GM21447 (cell line): ENCODE results near the gene C17orf50.

Experiments
- ATAC-seq: cut with Tn5 transposase; IDR thresholded peaks from one replicate; pipeline ENCODE4 v1.9.1; 2021; ENCODE audit not compliant: unreplicated experiment

Gene C17orf50

DNA sequence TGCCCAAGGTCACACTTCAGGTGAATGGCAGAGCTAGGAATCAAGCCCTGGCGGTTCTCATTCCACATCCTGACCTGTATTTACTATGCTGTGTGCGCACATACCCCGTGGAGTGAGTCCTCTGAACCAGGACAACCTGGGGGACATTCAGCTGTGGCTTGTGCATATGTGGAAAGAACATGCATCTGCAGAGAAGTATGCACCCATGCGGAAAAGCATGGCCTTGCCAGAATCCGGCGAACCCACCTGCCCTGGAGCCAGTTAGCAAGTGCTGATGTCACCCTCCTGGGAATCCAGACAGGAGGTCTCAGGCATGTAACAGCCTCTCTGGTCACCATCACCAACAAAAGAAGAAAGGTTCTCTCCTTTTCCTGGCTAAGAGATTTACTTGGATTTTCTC, 27.3 kb upstream of the C17orf50 start:
- ATAC-seq = no peak

DNA sequence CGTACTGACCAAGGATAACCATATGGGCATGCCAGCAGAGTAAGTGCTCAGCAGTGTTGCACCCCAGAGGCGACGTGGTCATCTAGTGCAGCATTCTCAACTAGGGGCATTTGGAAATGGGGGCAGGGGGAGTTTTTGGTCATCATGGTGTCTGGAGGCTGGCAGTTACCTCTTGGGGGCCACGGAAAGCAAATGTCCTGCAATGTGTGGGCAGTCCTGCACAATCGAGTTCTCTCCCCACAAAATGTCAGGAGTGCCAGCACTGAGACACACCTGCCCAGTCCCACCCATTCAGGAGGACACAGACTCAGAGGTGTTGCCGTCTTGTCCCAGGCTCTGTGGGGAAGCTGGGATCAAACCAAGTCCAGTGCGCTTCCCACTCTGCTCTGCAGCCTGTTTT, 26.3 kb upstream of the C17orf50 start:
- ATAC-seq = no peak

DNA sequence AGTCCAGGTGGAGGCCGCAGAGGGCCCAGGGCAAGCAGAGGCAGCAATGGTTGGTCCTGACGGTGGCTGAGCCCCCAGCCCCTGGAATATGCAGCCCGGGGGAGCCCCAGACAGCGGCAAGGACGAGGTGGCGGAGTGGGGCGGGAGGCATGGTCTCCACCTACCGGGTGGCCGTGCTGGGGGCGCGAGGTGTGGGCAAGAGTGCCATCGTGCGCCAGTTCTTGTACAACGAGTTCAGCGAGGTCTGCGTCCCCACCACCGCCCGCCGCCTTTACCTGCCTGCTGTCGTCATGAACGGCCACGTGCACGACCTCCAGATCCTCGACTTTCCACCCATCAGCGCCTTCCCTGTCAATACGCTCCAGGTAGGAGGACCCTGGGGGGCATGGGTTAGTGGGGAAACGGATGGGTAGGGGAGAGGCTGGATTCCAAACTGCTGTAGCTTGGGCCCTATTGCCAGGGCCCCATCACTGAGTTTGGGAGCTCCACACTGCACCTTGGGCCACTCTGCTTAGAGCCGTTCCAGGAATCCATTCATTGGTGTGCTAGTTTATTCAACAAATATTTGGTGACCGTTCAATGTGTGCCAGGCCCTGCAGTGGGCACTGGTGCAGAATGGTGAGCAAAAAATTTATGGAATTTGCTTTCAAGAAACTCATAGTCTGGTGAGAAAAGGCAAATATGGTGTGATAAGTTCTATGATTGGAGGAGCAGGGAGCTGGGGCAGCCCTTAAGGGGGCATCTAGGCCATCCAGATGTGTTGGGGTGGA, 25.5 kb upstream of the C17orf50 start:
- no peak for ATAC-seq

DNA sequence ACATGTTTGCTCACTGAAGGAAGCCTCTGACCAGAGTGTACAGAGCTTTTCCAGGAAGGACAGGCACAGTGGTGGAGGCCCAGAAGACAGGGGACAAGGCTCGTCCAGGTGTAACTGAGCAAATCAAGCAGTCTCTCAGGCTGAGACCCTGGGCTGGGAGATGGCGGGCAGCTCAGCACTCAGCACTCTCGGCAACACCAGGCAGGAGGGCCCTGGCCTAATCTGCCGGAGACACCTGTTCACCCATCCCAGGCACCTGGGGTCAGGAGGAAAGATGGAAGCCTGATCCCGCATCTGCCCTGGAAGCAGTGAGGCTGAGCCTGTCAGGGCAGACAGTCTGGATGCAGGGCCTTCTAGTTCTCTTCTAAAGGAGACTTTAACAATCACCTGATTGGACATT, 24.5 kb upstream of the C17orf50 start:
- no peak for ATAC-seq

DNA sequence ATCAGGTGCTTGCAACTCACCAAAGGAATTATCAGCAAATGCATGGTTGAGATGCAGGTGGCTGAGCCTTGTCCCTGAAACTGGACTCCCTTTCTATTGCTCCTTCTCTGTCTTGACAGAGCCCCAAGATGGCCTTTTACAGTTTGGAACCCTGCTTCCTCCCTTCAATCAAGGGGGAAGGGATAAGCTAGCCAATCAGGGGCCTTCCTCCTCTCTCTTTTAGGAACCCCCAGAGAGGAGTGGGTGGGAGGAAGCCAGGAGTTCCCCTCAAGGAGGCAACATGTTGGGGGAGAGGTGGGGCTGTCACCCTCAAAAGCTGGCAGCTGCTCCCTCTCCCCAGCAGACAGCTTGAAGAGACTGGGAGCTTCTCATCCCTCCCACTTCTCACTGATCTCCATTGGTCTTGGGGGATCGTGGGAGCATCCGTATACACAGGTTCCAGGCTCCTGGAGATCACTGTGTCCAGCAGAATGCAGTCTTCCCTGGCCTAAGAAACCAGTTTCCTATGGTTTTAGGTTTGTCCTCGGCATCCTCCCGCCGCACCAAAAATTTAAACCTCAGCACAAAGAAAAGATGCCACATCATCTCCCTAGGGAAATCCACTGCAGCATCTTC, 22.1 kb upstream of the C17orf50 start:
- ATAC-seq = no peak

DNA sequence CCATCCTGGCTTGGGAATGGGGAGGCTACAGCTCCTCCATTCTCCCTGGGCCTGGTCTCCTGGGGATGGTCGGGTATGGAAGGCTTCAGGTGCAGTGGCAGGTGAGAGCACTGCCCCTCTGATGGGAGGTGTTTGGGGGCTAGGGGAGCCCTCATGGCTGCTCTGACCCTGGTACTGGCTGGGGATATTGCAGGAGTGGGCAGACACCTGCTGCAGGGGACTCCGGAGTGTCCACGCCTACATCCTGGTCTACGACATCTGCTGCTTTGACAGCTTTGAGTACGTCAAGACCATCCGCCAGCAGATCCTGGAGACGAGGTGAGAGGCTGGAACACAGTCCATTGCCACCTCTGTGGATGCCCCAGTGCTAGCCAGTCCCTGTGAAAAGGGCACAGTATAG, 20.5 kb upstream of the C17orf50 start:
- ATAC-seq = no peak

DNA sequence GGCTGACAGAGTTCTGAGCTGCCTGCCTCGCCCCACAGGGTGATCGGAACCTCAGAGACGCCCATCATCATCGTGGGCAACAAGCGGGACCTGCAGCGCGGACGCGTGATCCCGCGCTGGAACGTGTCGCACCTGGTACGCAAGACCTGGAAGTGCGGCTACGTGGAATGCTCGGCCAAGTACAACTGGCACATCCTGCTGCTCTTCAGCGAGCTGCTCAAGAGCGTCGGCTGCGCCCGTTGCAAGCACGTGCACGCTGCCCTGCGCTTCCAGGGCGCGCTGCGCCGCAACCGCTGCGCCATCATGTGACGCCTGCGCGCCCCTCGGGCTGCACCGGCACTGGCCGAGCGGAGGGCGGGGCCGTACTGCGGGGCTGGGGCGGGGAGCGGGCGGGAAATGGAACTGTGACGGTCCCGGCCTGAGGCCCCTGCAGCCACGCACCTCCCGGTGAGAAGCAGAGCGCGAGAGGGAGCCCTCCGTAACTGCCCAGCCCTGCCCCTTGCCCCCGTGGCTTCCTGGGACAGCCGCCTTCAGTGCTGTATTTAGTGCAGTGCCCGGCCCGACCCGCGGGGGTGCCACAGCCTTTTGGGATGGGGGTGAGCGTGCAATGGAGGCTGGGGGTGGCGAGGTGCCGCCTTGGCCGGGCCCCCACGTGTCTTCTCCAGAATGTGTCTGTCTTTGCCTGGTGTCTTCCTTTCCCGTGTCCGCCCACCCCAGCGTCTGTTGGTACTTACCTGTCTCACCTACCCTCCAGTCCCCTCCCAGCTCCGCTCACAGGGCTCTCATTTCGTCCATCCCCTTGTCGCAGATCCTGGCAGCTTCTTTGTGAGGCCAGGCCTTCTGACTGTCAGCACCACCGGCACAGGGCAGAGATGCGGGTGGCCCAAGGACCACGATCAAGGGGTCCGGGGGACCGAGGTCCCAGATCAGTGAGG, 19.4 kb upstream of the C17orf50 start:
- ATAC-seq = no peak

DNA sequence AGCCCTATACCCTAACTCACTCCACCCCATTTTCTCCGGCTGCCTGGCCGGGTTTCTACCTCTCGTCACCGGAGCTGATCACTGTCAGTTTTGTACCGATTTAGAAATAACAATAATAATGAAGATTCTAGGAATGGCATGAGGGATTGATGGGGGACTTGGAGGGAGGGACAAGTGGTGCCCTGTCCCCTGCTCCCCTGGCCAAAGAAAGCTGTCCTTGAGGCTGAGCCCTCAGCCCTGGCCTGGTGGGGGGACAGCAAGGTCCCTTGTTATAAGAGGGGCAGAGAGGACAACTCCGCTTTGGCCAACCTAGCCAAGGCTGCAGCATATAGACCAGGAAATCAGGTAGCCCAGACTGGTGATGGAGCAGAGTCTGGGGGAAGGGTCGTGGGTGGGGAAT, 18.2 kb upstream of the C17orf50 start:
- ATAC-seq = no peak

DNA sequence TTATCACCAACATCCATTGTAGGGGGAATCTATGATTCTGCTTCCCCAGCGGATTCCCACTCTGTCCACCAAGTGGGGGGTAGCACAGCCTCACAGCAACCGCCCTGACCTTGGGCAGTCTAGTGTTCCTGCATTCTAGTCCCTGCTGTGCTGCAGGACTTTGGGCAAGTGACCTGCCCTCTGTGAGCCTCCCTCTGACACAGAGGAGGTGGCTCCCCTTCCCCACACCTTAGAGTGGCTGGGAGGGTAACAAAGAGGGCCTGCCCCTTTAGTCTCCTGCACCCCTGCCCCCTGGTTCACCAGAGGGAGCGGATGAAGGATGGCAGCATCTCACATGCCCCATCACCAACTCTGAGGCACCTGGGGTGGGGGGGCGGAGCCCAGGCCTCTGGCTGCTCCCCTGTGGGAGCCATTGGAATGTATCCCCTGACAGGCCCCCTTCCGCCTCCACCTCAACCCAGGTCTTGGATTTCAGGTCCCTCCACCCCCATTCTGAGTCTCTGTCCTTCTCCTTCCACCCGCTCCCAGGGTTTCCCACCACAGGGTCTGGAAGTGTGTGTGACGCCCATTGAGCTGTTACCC, 17.7 kb upstream of the C17orf50 start:
- no peak for ATAC-seq

DNA sequence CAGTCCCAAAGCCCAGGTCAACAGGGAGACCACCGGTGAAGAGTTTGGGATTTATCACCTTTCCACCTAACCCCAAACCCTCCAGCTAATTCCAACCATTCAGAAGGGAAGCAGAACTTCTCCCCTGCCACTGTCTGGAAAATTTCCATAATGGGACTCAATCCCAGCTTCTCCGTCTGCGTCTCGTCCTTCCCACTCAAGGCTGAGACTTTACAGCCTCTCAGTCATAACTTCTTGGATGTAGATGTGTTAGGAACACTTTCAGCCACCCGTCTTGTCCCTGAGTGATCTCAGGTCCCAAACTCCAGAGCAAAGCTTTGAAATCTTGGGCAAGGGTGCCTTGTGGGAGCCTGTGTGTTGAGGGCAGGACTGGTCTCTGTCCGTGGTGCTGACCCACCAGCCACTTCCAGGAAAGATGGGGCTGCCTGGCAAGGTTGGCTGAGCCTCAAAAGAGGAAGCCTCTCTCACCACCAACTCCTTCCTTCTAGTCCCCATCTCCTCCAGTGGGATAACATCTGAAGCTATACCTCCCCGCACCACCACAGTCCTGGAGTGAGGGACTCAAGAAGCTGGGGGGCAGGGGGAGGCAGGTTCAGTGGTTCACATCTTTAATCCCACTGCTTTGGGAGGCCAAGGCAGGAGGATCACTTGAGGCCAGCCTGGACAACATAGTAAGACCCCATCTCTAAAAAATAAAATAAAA, 16.9 kb upstream of the C17orf50 start:
- no peak for ATAC-seq

DNA sequence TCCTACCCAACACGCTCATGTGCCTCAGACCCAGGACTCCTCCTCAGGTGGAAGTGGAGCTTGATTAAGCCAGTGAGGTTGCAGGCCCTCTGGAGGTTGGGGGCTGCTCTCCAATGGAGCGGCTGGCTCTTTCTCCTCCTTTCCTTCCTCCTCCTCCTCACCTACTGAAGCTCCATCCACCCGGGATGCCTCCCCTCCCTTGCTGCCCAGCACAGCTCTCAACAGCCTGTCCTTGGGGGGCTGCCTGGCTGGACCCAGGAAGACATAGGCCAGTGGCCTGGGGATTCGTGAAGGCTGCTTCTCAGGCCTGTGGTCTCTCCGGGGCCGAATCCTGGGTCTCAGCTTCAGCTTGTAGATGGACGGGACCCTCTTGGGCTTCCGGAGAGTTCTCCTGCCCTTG, 15.9 kb upstream of the C17orf50 start:
- ATAC-seq = no peak

DNA sequence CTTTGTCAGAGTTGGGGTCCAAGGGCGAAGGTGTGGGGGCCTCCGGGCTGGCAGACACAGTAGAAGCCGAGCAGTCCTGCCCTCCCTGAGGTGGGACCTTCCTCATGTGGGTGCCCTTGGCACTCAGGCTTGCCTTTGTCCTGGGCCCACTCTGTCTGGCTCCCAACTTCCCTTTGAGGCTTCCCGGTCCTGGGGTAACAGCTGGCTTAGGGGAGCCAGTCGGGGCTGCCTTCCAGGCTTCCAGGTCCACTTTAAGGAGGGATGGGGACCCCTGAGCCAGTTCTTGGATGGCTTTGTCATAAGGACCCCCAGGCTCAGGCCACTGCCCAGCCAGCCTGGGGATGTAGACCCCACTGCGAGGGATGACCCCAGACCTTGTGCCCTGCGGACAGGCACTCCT, 15.4 kb upstream of the C17orf50 start:
- ATAC-seq = no peak

DNA sequence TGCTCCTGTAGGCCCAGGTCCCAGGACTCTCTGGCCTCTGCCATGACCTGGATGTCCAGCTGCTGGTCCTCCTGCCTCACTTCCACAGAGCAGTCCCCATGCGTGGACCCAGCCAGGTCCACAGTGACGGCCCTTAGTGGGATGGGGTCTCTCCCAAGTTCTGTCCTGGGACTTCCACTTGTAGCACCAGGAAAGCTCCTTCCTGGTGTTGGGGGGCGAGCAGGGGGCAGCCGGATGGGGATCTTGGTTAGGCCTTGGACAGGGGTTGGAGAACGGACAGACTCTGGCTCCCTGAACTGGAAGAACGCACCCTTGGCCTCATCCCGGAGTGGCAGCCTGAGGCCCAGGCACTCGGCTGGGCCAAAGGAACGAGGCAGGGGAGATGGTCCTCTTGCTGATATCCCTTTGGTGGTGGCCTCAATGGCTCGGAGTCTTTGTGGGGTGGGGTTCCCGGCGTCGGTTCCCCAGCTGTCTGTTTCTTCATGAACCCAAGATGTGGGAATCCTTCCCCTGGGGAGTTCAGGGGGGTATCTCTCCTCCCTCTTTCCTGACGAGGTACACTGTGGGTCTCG, 14.9 kb upstream of the C17orf50 start:
- ATAC-seq = no peak

DNA sequence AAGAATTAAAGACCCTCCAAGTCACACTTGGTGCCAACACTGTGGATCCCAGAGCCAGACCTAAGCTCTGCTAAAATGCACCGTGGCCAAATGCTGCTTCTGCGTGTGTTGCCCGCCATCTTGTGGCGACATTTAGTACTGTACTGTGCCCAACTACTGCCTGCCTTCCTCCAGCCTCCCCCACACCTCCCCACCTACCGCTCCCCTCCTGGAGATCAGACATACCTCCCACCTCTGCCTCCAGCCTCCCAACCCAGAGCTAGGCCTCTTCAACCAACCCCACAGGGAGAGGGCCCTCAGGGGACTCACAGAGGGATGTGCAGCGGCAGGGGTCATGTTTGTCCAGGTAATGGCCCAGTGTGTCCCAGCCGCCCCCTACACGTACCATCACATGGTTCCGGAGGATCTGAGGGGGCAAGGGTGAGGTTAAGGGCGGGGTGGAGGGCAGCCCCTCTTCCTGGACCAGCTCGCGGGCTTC, 13.1 kb upstream of the C17orf50 start:
- peak; percentile 50 for ATAC-seq

DNA sequence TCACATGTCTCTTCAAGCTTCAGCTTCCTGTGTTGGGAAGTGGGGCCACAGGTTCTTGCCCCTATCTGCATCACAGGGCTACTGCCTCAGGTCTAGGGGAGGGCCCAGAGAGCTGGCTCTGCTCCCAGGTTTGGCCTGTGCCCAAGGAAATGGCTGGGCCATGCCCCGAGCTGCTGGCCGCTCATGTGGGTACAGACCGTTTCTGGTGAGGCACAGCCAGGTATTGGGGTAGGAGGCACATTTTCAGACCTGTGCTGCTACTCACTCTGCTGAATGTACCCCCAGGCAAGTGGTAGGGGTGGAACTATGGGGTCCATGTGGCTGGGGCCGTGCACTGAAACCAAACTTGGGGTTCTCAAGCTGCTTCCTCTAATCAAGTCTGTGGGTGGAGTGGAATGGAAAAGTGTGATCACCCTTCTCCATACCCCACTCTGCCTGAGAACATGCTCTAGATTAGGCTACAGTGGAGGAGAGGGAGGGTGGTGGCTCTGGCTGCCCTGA, 12.3 kb upstream of the C17orf50 start:
- ATAC-seq = no peak

DNA sequence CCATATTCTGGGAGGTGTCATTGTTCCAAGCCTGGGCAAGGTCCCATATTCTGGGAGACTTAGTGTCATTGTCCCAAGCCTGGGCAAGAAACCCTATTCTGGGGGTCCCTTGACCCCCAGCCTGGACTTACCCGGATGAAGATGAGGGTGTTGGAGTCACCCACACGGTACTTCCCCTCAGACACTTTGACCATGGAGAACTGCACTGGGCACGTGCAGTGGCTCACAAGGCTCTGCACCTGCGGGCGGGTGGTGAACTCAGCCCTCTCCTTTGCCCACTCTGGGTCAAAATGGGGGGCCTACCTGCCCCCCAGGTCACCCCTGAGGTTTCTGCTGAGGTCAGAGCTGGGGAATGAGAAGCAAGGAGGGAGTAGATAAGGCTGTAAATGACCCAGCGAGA, 11.7 kb upstream of the C17orf50 start:
- ATAC-seq = no peak

DNA sequence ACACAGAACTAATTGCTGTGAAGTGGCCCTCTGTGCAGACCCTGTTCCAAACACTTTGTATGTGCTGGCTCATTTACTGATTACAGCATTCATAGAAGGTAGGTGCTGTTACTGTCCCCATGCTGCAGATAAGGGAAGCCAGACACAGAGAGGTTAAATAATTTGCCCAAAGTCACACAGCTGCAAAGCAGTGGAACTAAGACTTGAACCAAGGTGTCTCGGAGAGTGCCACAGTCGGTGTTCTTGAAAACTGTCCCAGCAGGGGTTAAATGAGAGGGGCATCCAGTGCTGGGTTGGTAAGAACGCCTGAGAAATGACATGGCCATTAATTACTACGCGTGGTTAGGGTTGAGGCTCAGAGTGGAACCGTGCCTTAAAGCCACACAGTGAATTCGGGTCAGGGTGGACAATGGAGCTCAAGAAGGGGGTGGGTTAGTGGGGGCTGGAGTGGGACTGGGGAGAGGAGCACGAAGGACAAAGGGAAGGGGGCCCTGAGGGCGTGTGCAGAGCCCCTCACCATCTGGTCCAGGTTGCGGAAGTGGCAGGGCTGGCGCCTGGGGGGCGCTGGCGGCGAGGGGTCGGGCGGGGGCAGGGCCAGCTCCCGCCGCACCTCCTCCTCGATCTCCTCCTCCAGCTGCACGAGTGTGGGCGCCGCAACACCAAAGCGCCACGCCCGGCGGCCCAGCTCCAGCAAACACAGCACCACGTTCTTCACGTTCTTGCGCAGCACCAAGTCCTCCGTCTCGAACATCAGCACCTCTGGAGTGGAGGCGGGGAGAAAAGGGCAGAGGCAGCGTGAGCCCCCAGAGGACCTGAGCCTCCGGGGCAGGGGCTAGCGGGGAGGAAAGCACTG, 10.9 kb upstream of the C17orf50 start:
- ATAC-seq = no peak

DNA sequence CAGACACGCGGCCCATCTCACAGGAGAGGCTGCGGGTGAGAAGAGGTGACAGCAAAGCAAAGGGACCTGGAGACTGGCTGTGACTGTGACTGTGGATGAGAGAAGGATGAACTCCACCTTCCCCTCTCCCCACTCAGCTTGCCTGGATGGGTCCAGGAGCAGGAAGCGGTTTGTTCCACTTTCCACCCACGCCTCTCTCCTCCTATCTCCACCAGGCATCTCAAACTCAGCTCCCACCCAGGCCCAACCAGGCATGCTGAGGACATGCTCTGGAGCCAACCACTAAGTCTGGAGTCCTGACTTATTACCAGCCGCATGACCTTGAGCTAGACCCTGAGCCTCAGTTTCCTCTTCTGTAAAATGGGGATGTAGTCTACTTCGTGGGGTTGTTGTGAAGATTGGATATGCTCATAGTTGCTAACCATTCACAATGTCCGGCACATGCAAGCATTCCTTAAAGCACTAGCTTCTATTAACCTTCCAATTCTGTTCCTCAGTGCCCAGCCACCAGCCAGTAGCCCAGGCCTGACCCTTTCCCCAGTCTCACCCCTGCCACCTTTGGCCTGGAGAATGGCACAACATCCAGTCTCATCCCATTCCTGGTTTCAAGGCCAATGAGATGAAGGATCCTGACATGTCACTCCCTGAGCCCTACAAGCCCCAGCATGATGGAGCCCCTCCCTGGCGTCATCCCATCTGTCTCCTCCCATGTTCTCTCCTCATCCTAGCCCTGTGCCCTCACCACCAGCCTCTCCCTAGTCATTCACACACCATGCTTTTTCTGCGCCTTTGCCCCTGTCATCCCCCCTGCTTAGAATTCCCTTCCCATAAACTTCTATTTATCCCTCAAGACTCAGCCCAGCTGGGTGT, 9.9 kb upstream of the C17orf50 start:
- ATAC-seq = no peak
